GM19328 (cell line): ENCODE data around the gene EDDM13.
"Not testable (repeated sequence)": the region's sequence is repeated elsewhere in the genome, so short reads cannot be mapped to it uniquely, and the experiment has no call there.

Experiments
- ATAC-seq: cut with Tn5 transposase; IDR thresholded peaks from one replicate; pipeline ENCODE4 v1.9.1; 2021; ENCODE audit warnings: mild to moderate bottlenecking, moderate library complexity; ENCODE audit not compliant: unreplicated experiment

The EDDM13 gene

GRCh38 chr19:56319991-56320390, 47.4 kb downstream of the EDDM13 start:
- no peak for ATAC-seq

GRCh38 chr19:56321254-56321988, 48.9 kb downstream of the EDDM13 start:
- no peak for ATAC-seq

- ATAC-seq: no peak
Measured at GRCh38 chr19:56321989-56322440, 49.5 kb downstream of the EDDM13 start.

GRCh38 chr19:56324436-56324835, 51.9 kb downstream of the EDDM13 start:
- no peak for ATAC-seq

GRCh38 chr19:56332695-56333094, 60.1 kb downstream of the EDDM13 start:
- no peak for ATAC-seq

GRCh38 chr19:56333506-56333905, 61.0 kb downstream of the EDDM13 start:
- no peak for ATAC-seq

GRCh38 chr19:56335371-56335770, 62.8 kb downstream of the EDDM13 start:
- not testable (repeated sequence) for ATAC-seq

- ATAC-seq: not testable (repeated sequence)
Measured at GRCh38 chr19:56337077-56337476, 64.5 kb downstream of the EDDM13 start.

GRCh38 chr19:56339031-56339430, 66.5 kb downstream of the EDDM13 start:
- not testable (repeated sequence) for ATAC-seq

GRCh38 chr19:56341948-56342347, 69.4 kb downstream of the EDDM13 start:
- no peak for ATAC-seq

- ATAC-seq: no peak
Measured at GRCh38 chr19:56347163-56347778, 74.7 kb downstream of the EDDM13 start.

GRCh38 chr19:56348289-56348877, 75.8 kb downstream of the EDDM13 start:
- no peak for ATAC-seq

- ATAC-seq: no peak
Measured at GRCh38 chr19:56350416-56351045, 78.0 kb downstream of the EDDM13 start.

GRCh38 chr19:56351208-56351607, 78.7 kb downstream of the EDDM13 start:
- no peak for ATAC-seq

GRCh38 chr19:56355517-56355916, 83.0 kb downstream of the EDDM13 start:
- ATAC-seq: no peak

GRCh38 chr19:56356944-56357343, 84.4 kb downstream of the EDDM13 start:
- ATAC-seq: no peak
